NCI-H345 (cell line): ENCODE data around the gene SMAD4.
"Not testable (repeated sequence)": the region's sequence is repeated elsewhere in the genome, so short reads cannot be mapped to it uniquely, and the experiment has no call there.

ENCODE experiments used
- DNase-seq: peaks from one replicate; lab custom pipeline; 2025; lab: John Stamatoyannopoulos, UW

Gene SMAD4

GRCh38 chr18:51111633-51112355 lies 81.8 kb downstream of the SMAD4 start:
- not testable (repeated sequence) for DNase-seq

GRCh38 chr18:51116996-51117395 lies 87.0 kb downstream of the SMAD4 start:
- not testable (repeated sequence) for DNase-seq

GRCh38 chr18:51119561-51119960 lies 89.5 kb downstream of the SMAD4 start:
- not testable (repeated sequence) for DNase-seq

- not testable (repeated sequence) for DNase-seq
Measured at GRCh38 chr18:51119976-51120375, 90.0 kb downstream of the SMAD4 start.

- no peak for DNase-seq
Measured at GRCh38 chr18:51120809-51121596, 91.0 kb downstream of the SMAD4 start.

GRCh38 chr18:51121597-51121857 lies 91.5 kb downstream of the SMAD4 start:
- DNase-seq = no peak

GRCh38 chr18:51122266-51123045 lies 92.4 kb downstream of the SMAD4 start:
- DNase-seq = no peak

GRCh38 chr18:51123046-51123395 lies 93.0 kb downstream of the SMAD4 start:
- no peak for DNase-seq

GRCh38 chr18:51123481-51123880 lies 93.5 kb downstream of the SMAD4 start:
- no peak for DNase-seq

- DNase-seq = no peak
Measured at GRCh38 chr18:51123936-51124486, 94.0 kb downstream of the SMAD4 start.

- no peak for DNase-seq
Measured at GRCh38 chr18:51125976-51126375, 96.0 kb downstream of the SMAD4 start.

- no peak for DNase-seq
Measured at GRCh38 chr18:51127664-51128063, 97.7 kb downstream of the SMAD4 start.

- no peak for DNase-seq
Measured at GRCh38 chr18:51128533-51128932, 98.5 kb downstream of the SMAD4 start.

GRCh38 chr18:51132256-51132935 lies 102.4 kb downstream of the SMAD4 start:
- DNase-seq = no peak

GRCh38 chr18:51133580-51134160 lies 103.7 kb downstream of the SMAD4 start:
- no peak for DNase-seq
